GM19397 (cell line): ENCODE measurements around the gene HRNR.
"Not testable (repeated sequence)": the region's sequence is repeated elsewhere in the genome, so short reads cannot be mapped to it uniquely, and the experiment has no call there.

Experiments
- ATAC-seq: cut with Tn5 transposase; IDR thresholded peaks from one replicate; pipeline ENCODE4 v1.9.1; 2021; ENCODE audit warnings: mild to moderate bottlenecking, moderate library complexity; ENCODE audit not compliant: unreplicated experiment

Gene HRNR

DNA sequence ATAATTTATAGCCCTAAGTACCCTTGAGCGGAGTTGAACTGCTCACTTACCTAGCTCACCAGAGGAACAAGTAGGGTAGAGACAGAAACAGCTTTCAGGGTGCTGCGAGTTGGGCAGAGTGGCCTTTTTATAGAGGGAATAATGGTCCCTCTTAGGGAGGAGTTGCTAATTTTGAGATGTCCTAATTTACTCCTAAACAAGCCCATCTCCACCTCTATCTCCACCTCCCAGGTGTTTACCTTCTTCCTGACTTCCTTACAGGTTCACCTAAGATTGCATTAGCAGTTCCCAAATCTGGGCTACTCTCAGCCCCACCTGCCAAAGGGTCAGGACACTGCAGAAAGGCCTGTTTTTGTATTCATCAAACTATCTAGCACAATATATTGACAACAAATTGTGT lies at the start of gene HRNR:
Gene HRNR (minus strand): TSS at position 101 of the 400 bp plus-strand sequence. CDS start 940 bp downstream, outside the sequence.
- ATAC-seq, result no peak

- not testable (repeated sequence) for ATAC-seq
Measured at GRCh38 chr1:152256394-152256793, 32.4 kb upstream of the HRNR start.

GRCh38 chr1:152252157-152252556 lies 28.2 kb upstream of the HRNR start:
- ATAC-seq, result no peak

DNA sequence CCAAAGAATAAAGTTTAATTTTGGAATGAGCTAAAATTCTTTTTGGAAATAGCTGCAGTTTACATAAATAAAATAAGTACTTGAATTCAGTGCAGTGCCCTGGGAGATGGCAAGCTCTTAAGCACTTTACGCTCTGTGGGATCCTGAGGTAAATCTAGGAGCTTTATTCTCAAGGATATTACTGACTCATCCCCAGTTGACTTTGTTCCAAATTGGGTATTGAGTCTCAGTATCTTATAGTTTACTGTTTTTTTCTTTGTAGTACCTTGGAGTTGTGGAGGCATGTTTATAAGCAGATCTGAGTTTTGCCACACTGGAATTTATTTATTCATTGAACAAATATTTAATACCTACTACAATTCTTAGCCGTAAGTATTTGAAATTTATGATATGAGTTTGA lies 27.4 kb upstream of the HRNR start:
- no peak for ATAC-seq

DNA sequence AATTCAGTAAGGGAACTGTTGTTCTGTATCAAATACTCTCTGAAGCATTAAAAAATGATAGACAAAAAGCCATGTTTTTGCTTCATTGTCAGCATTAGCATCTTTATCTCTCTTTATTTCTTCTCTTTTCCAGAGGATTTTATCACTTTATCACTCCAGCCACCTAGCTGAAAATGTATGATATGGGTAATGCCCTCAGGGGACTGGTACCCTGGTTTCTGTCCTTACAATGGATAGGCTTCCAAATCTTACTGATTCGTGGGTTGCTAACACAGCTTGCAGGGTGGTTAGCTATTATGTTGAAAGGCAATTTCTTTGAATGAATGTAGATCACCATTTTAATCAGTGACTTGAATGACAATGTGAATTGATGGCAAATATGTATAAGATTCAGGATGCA lies 23.3 kb upstream of the HRNR start:
- ATAC-seq, result no peak

- no peak for ATAC-seq
Measured at GRCh38 chr1:152244576-152245273, 20.7 kb upstream of the HRNR start.

DNA sequence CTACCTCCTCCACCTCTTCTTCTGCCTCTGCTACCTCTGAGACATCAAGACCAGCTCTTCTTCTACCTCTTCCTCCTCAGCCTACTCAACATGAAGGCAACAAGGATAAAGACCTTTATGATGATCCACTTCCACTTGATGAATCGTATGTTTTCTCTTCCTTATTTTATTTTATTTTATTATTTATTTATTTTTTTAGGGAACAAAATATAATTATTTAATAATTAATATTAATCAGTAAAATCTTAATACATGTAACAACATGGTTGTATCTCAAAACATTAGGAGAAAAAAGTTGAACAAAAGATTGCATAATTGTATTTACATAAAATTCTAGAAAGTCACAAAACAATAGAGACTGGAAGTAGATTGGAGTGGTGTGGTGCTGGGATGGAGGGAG lies 13.1 kb upstream of the HRNR start:
- ATAC-seq, result no peak

DNA sequence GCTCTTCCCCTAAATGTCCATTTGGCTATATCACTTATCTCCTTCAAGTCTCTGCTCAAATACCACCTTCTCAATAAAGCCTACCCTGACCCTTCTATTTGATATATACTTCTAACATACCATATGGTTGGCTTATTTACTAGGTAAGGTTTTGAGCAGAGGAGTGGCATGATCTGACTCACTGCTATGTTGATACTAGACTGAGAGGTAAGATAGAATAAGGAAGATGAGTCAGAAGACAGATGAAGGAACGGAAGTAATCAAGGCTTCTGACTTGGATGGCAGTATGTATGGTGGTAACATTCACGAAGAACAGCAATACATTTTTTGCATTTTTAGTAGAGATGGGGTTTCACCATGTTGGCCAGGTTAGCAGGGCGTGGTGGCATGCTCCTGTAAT lies 4.8 kb upstream of the HRNR start:
- ATAC-seq, result no peak

DNA sequence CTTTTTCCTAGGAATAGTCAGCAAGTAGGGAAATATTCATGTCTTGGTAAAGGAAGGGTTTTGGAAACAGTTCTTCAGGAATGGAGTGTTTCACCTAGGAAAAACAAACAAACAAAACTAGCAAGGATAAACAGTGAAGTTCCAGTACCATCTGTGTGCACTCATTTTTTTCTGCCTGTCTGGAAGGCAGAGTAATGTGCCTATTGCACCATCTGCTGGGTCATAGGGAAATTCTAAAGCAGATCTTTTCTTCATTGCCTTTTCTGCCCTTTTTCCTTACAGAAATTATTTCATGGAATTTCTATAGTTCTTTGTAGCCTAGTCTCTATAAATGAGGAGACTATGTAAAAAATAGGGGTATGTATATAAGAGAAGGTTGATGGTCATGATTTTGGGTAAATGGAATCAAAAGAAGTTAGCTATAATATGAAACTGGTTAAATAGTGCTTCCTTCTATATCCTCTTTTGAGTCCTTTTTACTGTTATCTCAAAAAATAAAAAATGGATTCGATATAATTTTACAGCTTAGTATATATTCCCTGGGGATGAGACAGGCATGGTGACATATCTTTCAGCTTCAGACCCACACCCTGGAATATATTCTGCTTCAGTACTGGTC lies 3.4 kb upstream of the HRNR start:
- no peak for ATAC-seq

GRCh38 chr1:152225678-152226077 lies 1.7 kb upstream of the HRNR start:
- no peak for ATAC-seq

GRCh38 chr1:152220166-152221163 lies 3.5 kb downstream of the HRNR start:
- no peak for ATAC-seq

GRCh38 chr1:152219438-152219837 lies 4.6 kb downstream of the HRNR start:
- not testable (repeated sequence) for ATAC-seq

- ATAC-seq, result no peak
Measured at GRCh38 chr1:152218762-152219436, 5.1 kb downstream of the HRNR start.

DNA sequence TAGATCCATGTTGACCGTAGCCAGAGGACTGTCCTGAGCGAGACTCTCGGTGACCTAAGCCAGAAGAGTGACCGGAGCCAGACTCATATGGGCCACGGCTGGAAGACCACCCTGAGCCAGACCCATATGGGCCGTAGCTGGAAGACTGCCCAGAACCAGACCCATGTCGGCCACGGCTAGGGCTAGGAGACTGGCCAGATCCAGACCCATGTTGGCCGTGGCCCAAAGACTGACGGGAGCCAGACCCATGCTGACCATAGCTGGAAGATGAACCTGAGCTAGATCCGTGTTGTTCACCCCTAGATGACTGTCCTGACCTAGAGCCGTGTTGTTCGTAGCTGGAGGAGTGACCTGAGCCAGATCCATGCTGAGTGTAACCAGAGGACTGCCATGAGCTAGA lies 8.4 kb downstream of the HRNR start:
- not testable (repeated sequence) for ATAC-seq

DNA sequence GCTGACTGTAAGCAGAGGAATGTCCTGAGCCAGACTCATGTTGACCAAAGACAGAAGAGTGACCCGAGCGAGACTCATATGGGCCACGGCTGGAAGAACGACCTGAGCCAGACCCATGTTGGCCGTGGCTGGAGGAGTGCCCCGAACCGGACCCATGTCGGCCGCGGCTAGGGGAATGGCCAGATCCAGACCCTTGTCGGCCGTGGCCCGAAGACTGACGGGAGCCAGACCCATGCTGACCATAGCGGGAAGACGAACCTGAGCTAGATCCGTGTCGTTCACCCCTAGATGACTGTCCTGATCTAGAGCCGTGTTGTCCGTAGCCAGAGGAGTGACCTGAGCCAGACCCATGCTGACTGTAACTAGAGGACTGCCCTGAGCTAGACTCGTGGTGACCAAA lies 9.1 kb downstream of the HRNR start:
- ATAC-seq, result not testable (repeated sequence)

DNA sequence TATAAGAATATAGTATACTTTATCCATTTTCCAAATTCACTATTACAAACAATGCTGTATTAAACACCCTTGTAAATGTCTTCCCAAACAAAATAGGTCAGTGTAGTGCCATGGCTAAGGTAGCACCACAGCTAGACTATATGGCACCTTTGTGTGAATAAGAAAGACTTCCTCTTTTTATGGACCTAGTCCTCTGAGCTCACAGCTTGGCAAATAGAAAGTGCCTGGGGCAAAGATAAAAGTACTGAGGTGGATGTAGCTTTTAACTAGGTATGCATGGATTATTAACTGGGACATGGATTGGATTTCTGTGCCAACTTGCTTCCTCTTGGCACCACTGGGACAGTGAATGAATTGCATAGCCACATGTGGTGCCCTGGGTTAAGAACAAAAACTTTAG lies 25.0 kb downstream of the HRNR start:
- ATAC-seq, result no peak

- ATAC-seq, result no peak
Measured at GRCh38 chr1:152197361-152197941, 26.5 kb downstream of the HRNR start.

DNA sequence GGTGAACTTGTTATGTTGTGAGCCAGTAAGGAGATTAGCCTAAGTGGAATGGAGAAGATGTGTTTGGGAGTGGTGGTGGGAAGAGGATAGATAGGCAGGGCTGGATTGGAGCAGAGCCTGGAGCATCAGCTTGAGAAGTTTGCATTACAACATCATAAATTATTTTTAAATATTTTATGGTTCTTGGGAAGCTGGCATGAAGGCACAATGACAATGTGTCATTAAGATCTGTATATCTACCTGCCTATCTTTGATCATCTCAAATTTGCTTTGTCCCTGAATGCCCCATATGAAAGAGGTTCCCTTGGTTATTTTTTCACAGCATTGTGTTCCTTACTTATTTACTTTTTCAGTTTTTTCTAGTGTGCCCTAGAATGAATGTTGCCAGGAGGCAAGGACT lies 32.3 kb downstream of the HRNR start:
- no peak for ATAC-seq

DNA sequence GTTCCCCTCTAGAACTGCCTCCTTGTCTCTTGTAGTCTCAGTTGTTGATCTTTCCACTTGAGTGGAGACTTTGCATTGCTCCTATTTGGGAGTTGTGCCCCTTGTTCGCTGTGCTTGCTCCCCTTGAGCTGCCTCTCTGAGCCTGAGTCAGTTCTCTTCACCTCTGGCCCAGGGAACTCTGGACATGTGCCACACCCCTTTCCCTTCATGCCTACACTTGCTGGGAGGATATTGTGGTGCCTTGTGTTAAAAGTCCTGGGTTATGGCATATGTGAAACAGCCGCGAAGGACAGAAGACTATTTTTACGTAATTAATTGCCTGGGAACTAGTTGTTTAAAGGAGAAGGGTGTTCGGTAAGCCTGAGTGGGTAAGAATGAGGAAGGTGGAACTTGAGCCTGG lies 32.7 kb downstream of the HRNR start:
- ATAC-seq, result no peak

- ATAC-seq, result no peak
Measured at GRCh38 chr1:152190589-152190988, 33.4 kb downstream of the HRNR start.
